Measurements from ENCODE around the gene ERICH2. TPM values are rescaled to one million over a fixed set of nuclear protein-coding genes. Genes with fewer than 3 reads are reported as not detected.
A peak's percentile ranks its signal among the peaks of the same experiment; 100 is the strongest.

ERICH2 gene
- total and polyA plus RNA-seq, 2 of the 13 experiments (the other 11 are each of a cell fraction or from before 2014, with no cell fraction given), result not detected

GRCh38 chr2:170770008-170770605, at the start of gene ERICH2 (continued):
- TF ChIP-seq, protein P1, sequence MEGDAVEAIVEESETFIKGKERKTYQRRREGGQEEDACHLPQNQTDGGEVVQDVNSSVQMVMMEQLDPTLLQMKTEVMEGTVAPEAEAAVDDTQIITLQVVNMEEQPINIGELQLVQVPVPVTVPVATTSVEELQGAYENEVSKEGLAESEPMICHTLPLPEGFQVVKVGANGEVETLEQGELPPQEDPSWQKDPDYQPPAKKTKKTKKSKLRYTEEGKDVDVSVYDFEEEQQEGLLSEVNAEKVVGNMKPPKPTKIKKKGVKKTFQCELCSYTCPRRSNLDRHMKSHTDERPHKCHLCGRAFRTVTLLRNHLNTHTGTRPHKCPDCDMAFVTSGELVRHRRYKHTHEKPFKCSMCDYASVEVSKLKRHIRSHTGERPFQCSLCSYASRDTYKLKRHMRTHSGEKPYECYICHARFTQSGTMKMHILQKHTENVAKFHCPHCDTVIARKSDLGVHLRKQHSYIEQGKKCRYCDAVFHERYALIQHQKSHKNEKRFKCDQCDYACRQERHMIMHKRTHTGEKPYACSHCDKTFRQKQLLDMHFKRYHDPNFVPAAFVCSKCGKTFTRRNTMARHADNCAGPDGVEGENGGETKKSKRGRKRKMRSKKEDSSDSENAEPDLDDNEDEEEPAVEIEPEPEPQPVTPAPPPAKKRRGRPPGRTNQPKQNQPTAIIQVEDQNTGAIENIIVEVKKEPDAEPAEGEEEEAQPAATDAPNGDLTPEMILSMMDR (CRISPR knock-in tag; IDR thresholded peaks at IDR 0.05), result peak; percentile 33; the same call in 1 of the 2 replicates
- TF ChIP-seq, protein P2, sequence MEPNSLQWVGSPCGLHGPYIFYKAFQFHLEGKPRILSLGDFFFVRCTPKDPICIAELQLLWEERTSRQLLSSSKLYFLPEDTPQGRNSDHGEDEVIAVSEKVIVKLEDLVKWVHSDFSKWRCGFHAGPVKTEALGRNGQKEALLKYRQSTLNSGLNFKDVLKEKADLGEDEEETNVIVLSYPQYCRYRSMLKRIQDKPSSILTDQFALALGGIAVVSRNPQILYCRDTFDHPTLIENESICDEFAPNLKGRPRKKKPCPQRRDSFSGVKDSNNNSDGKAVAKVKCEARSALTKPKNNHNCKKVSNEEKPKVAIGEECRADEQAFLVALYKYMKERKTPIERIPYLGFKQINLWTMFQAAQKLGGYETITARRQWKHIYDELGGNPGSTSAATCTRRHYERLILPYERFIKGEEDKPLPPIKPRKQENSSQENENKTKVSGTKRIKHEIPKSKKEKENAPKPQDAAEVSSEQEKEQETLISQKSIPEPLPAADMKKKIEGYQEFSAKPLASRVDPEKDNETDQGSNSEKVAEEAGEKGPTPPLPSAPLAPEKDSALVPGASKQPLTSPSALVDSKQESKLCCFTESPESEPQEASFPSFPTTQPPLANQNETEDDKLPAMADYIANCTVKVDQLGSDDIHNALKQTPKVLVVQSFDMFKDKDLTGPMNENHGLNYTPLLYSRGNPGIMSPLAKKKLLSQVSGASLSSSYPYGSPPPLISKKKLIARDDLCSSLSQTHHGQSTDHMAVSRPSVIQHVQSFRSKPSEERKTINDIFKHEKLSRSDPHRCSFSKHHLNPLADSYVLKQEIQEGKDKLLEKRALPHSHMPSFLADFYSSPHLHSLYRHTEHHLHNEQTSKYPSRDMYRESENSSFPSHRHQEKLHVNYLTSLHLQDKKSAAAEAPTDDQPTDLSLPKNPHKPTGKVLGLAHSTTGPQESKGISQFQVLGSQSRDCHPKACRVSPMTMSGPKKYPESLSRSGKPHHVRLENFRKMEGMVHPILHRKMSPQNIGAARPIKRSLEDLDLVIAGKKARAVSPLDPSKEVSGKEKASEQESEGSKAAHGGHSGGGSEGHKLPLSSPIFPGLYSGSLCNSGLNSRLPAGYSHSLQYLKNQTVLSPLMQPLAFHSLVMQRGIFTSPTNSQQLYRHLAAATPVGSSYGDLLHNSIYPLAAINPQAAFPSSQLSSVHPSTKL (CRISPR knock-in tag; IDR thresholded peaks at IDR 0.05), result 0 out of 2 replicates have a peak, but pooled peaks have one; percentile 5
- TF ChIP-seq MXI1 (IDR thresholded peaks at IDR 0.05; ENCODE audit: borderline replicate concordance, low read depth, low read length) (0 out of 3 replicates have a peak, but pooled peaks have one; percentile 41), FOXP4 (CRISPR knock-in tag; IDR thresholded peaks at IDR 0.05) (0 out of 2 replicates have a peak, but pooled peaks have one; percentile 16), PRMT3 (CRISPR knock-in tag; IDR thresholded peaks at IDR 0.05; ENCODE audit: borderline replicate concordance, low read depth) (no peak), ASH2L (IDR thresholded peaks at IDR 0.05; ENCODE audit: insufficient read length, low read depth, low read length) (peak; percentile 12), PLRG1 (conservative IDR thresholded peaks at IDR 0.05) (no peak), MXD4 (CRISPR knock-in tag; IDR thresholded peaks at IDR 0.05) (no peak), RXRB (CRISPR knock-in tag; IDR thresholded peaks at IDR 0.05; ENCODE audit: borderline replicate concordance) (0 out of 2 replicates have a peak, but pooled peaks have one; percentile 8), MZF1 (CRISPR knock-in tag; IDR thresholded peaks at IDR 0.05; ENCODE audit: borderline replicate concordance) (no peak), CENPX (CRISPR knock-in tag; IDR thresholded peaks at IDR 0.05) (no peak), ZBTB26 (CRISPR knock-in tag; IDR thresholded peaks at IDR 0.05; ENCODE audit: borderline replicate concordance) (0 out of 2 replicates have a peak, but pooled peaks have one; percentile 17), SAP130 (CRISPR knock-in tag; IDR thresholded peaks at IDR 0.05; ENCODE audit: low read depth) (peak; percentile 65), SNAI1 (CRISPR knock-in tag; IDR thresholded peaks at IDR 0.05; ENCODE audit: borderline replicate concordance) (0 out of 2 replicates have a peak, but pooled peaks have one; percentile 43), NCOA2 (CRISPR knock-in tag; IDR thresholded peaks at IDR 0.05) (0 out of 2 replicates have a peak, but pooled peaks have one; percentile 17), ELF1 (CRISPR knock-in tag; IDR thresholded peaks at IDR 0.05) (0 out of 2 replicates have a peak, but pooled peaks have one; percentile 26)
- TF ChIP-seq, protein P3, sequence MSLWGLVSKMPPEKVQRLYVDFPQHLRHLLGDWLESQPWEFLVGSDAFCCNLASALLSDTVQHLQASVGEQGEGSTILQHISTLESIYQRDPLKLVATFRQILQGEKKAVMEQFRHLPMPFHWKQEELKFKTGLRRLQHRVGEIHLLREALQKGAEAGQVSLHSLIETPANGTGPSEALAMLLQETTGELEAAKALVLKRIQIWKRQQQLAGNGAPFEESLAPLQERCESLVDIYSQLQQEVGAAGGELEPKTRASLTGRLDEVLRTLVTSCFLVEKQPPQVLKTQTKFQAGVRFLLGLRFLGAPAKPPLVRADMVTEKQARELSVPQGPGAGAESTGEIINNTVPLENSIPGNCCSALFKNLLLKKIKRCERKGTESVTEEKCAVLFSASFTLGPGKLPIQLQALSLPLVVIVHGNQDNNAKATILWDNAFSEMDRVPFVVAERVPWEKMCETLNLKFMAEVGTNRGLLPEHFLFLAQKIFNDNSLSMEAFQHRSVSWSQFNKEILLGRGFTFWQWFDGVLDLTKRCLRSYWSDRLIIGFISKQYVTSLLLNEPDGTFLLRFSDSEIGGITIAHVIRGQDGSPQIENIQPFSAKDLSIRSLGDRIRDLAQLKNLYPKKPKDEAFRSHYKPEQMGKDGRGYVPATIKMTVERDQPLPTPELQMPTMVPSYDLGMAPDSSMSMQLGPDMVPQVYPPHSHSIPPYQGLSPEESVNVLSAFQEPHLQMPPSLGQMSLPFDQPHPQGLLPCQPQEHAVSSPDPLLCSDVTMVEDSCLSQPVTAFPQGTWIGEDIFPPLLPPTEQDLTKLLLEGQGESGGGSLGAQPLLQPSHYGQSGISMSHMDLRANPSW (CRISPR knock-in tag; IDR thresholded peaks at IDR 0.05; ENCODE audit: borderline replicate concordance), result no peak
